ENCODE measurements around the gene KEAP1.
"Not testable (repeated sequence)": the region's sequence is repeated elsewhere in the genome, so short reads cannot be mapped to it uniquely, and the experiment has no call there.

Gene KEAP1

DNA sequence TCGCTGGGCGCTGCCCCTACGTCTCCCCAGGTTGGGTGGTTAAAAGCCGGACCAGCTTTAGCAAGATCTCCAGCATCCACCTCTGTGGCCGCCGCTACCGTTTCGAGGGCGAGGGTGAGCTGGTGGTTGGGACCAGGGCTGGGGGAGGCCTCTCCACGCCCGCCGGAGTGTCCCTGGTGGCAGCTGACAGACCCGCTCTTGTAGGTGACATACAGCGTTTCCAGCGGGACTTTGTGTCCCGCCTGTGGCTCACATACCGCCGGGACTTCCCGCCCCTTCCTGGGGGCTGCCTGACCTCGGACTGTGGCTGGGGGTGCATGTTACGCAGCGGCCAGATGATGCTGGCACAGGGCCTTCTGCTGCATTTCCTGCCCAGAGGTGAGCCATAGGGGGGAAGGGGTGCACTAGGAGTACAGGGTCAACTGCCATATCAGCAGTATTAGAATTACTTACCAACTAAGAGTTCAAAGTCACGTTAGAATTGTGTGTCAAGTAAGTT, 41.6 kb upstream of the KEAP1 start:
- peak overlapping the region; percentile 92 to 99 (median 96); a peak in 21 of 22 replicates for H3K27ac ChIP-seq
- peak overlapping the region; percentile 88 to 98 (median 96) for H3K4me2 ChIP-seq
- peaks cover 0 to 41% (median 27%) of the 10 kb centered on the region in 11 experiments; a peak in 16 of 22 replicates for H4K20me1 ChIP-seq
- TF ChIP-seq Cebpa-rat (IDR thresholded peaks at IDR 0.05), result no peak
- peak overlapping the region; percentile 95 to 99 (median 99) for H3K9ac ChIP-seq
- no peaks in the 10 kb centered on the region for H3K27me3 ChIP-seq
- peak overlapping the region; percentile 82 to 100 (median 97) for H3K4me3 ChIP-seq
- peaks cover 13 to 47% (median 37%) of the 10 kb centered on the region in 10 experiments for H3K4me1 ChIP-seq
- H3K36me3 ChIP-seq, result peaks cover 28 to 44% (median 41%) of the 10 kb centered on the region in 11 experiments
- no peaks in the 10 kb centered on the region for H3K9me3 ChIP-seq (replicated peaks in 1 of 11)

DNA sequence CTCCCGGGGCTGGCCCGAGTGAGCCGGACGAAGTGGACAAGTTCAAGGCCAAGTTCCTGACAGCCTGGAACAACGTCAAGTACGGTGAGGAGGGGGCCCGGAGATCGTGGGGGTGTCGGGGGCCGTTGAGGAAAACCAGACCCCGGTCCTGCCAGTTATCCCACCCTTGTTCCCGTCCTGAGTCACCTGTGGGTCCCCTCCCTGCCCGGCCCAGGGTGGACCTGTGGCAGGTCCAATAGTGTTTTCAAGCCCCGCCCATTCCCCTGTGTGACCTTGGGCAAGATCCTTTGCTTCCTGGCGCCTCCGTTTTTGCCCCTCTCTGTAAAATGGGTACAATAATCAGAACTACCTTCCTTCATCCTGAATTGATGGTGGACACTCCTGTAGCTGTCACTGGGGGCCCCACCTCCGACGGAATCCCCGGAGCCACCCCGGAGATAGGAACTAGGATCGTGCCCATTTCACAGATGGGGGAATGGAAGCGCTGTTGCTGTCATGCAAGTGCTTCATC, 41.1 kb upstream of the KEAP1 start:
- Histone ChIP-seq H3K9ac (peak overlapping the region; percentile 95 to 99 (median 99)), H3K4me1 (peaks cover 13 to 47% (median 38%) of the 10 kb centered on the region in 10 experiments), H3K27ac (peak overlapping the region; percentile 92 to 99 (median 96)), H3K9me3 (replicated peaks in 1 of 11) (no peaks in the 10 kb centered on the region), H3K4me2 (peak overlapping the region; percentile 88 to 98 (median 96)), H4K20me1 (peaks cover 0 to 36% (median 27%) of the 10 kb centered on the region in 11 experiments; a peak in 16 of 22 replicates), H3K4me3 (peak overlapping the region; percentile 82 to 100 (median 97)), H3K27me3 (no peaks in the 10 kb centered on the region), H3K36me3 (peaks cover 23 to 39% (median 36%) of the 10 kb centered on the region in 11 experiments)
- no peak for TF ChIP-seq Cebpa-rat (IDR thresholded peaks at IDR 0.05)

DNA sequence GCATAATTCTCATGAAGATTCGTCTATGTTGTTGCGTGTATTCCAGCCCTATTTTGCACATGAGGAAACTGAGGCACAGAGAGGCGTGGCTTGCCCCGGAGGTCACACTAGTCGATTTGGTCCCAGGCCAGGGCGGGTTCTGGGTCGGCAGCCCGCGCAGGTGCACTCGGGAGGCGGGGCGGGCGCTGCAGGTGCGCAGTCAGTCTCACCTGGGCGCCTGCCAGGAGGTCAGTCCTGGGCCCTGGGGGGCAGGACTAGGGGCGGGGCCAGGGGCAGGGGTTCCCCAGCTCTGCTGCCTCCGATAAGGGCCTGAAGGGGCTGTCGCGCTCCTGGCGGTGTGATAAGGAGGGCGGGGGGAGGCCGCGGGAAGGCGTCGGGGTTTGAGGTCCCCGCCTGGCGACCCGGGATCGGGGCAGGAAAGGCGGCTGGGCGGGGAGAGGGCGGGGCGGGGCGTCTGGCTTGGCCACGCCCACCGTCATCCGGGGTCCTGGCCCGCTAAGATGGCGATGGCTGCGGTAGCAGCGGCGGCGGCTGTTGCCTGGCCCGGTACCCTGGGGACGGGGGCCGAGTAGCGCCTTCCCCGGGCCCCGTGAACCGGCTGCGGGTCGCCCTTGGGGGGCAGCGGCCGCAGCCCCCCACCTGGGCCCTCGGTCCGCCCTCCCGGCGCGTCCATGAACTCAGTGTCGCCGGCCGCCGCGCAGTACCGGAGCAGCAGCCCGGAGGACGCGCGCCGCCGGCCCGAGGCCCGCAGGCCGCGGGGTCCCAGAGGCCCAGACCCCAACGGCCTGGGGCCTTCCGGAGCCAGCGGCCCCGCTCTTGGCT, 40.5 kb upstream of the KEAP1 start, which contains the start of gene ATG4D:
ATG4D (plus strand) TSS at position 485 of the 822 bp plus-strand sequence; CDS start at position 672, 187 bp downstream.
- H3K4me3 ChIP-seq, result peak within 1 kb of the TSS; percentile 82 to 100 (median 97)
- no peak for TF ChIP-seq Cebpa-rat (IDR thresholded peaks at IDR 0.05)

DNA sequence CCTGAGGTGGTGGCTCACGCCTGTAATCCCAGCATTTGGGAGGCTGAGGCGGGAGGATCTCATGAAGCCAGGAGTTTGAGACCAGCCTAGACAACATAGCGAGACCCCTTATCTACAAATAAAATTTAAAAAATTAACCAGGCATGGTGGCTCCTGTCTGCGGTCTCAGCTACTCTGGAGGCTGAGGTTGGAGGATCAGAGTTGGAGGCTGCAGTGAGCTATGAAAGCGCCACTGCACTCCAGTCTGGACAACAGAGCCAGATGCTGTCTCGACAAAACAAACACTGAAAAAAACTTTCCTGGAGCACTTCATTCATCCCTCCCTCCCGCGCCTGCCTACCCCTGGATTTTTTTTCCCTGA, 39.9 kb upstream of the KEAP1 start:
- Histone ChIP-seq H3K9me3 (replicated peaks in 1 of 11) (no peaks in the 10 kb centered on the region), H3K4me3 (peak overlapping the region; percentile 82 to 100 (median 97)), H3K9ac (peak overlapping the region in 10 of 11 experiments; percentile 95 to 99 (median 99); a peak in 17 of 22 replicates), H4K20me1 (peaks cover 0 to 33% (median 26%) of the 10 kb centered on the region in 11 experiments; a peak in 16 of 22 replicates), H3K27ac (peak overlapping the region in 6 of 11 experiments; percentile 49 to 99 (median 97); a peak in 8 of 22 replicates), H3K4me1 (peaks cover 13 to 55% (median 41%) of the 10 kb centered on the region in 10 experiments), H3K4me2 (peak overlapping the region; percentile 75 to 97 (median 89)), H3K27me3 (no peaks in the 10 kb centered on the region), H3K36me3 (peaks cover 10 to 27% (median 23%) of the 10 kb centered on the region in 11 experiments)
- TF ChIP-seq Cebpa-rat (IDR thresholded peaks at IDR 0.05), result no peak

More for the DNA sequence above, 40.5 kb upstream of the KEAP1 start, which contains the start of gene ATG4D:
- Histone ChIP-seq H4K20me1 (peaks cover 0 to 34% (median 27%) of the 10 kb centered on the region in 11 experiments; a peak in 16 of 22 replicates), H3K27ac (peak within 1 kb of the TSS; percentile 92 to 99 (median 96)), H3K4me1 (peaks cover 13 to 54% (median 40%) of the 10 kb centered on the region in 10 experiments), H3K4me2 (peak within 1 kb of the TSS; percentile 88 to 98 (median 96)), H3K9ac (peak within 1 kb of the TSS; percentile 95 to 99 (median 99)), H3K27me3 (no peaks in the 10 kb centered on the region), H3K9me3 (replicated peaks in 1 of 11) (no peaks in the 10 kb centered on the region), H3K36me3 (peaks cover 16 to 33% (median 29%) of the 10 kb centered on the region in 11 experiments)

DNA sequence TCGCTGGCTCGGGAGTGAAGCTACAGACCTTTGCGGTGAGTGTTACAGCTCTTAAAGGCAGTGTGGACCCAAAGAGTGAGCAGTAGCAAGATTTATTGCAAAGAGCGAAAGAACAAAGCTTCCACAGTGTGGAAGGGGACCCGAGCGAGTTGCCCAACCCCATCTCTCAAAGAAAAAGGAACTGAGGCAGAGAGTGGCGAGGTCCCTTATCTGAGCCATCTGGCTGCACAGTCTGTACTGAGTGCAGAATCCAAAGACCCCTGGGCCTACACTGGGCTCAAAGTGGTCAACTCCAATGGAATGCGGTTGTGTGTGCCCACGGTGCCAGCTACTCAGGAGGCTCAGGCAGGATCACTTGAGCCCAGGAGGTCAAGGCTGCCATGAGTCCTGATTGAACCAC, 35.9 kb upstream of the KEAP1 start:
- H3K9ac ChIP-seq; H4K20me1 ChIP-seq; H3K36me3 ChIP-seq; H3K27ac ChIP-seq; H3K27me3 ChIP-seq; H3K4me3 ChIP-seq; H3K9me3 ChIP-seq (replicated peaks in 1 of 11): not testable (repeated sequence)
- H3K4me2 ChIP-seq, result peak overlapping the region in 4 of 11 experiments; percentile 15 to 48 (median 34); a peak in 8 of 22 replicates
- H3K4me1 ChIP-seq, result peaks cover 0 to 37% (median 27%) of the 10 kb centered on the region in 10 experiments; a peak in 18 of 20 replicates

DNA sequence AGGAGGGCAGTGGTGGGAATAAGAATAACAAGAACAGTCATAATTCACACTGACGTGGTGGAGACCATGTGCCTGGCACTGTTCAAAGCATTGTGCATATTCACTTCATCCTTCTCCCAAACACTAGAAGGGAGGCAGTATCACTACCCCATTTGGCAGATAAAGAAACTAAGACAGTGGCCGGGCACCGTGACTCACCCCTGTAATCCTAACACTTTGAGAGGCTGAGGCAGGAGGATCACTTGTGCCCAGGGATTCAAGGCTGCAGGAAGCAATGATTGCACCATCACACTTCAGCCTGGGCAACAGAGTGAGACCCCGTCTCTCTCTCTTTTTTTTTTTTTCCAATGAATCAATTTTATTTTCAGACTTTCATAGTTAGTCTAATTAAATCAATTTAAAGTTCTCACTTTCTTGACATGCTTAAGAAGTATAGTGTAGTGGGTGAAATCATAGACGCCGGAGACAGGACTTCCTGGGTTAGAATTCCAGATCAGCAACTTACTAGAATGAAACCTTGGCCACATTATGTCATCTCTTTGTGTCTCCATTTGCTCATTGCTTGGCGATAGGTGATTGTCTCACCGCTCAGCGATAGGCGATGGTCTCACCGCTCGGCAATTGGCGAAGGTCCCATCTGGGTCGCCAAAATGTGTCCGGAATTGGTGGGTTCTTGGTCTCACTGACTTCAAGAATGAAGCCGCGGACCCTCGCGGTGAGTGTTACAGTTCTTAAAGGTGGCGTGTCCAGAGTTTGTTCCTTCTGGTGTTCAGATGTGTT, 35.2 kb upstream of the KEAP1 start:
- H3K9ac ChIP-seq, result no peak overlapping the region
- H4K20me1 ChIP-seq, result no peaks in the 10 kb centered on the region
- H3K36me3 ChIP-seq, result no peaks in the 10 kb centered on the region
- no peak for TF ChIP-seq Cebpa-rat (IDR thresholded peaks at IDR 0.05)
- no peaks in the 10 kb centered on the region for H3K27me3 ChIP-seq
- H3K27ac ChIP-seq, result no peak overlapping the region
- no peaks in the 10 kb centered on the region for H3K9me3 ChIP-seq (replicated peaks in 1 of 11)
- H3K4me1 ChIP-seq, result peaks cover 0 to 36% (median 26%) of the 10 kb centered on the region in 10 experiments; a peak in 18 of 20 replicates
- peak overlapping the region in 2 of 11 experiments; percentile 16 to 48; a peak in 5 of 22 replicates for H3K4me2 ChIP-seq
- no peak overlapping the region for H3K4me3 ChIP-seq

DNA sequence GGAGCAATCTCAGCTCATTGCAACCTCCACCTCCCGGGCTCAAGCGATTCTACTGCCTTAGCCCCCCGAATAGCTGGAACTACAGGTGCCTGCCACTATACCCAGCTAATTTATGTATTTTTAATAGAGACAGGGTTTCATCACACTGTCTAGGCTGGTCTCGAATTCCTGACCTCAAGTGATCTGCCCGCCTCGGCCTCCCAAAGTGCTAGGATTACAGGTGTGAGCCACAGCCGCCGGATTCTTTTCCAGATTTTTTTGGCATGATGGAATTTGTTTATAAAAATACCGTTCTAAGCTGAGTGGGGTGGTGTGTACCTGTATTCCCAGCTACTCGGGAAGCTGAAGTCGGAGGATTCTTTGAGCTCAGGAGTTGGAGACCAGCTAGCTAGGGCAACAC, 34.5 kb upstream of the KEAP1 start:
- no peak overlapping the region for H3K9ac ChIP-seq
- H3K27me3 ChIP-seq, result no peaks in the 10 kb centered on the region
- H3K4me3 ChIP-seq, result no peak overlapping the region
- H3K9me3 ChIP-seq (replicated peaks in 1 of 11), result peaks cover 0 to 1% (median 0%) of the 10 kb centered on the region in 11 experiments; a peak in 4 of 22 replicates
- H3K4me1 ChIP-seq, result peaks cover 0 to 29% (median 19%) of the 10 kb centered on the region in 10 experiments; a peak in 17 of 20 replicates
- no peak overlapping the region for H3K4me2 ChIP-seq
- no peaks in the 10 kb centered on the region for H3K36me3 ChIP-seq
- H3K27ac ChIP-seq, result no peak overlapping the region
- H4K20me1 ChIP-seq, result no peaks in the 10 kb centered on the region
- TF ChIP-seq Cebpa-rat (IDR thresholded peaks at IDR 0.05), result no peak

DNA sequence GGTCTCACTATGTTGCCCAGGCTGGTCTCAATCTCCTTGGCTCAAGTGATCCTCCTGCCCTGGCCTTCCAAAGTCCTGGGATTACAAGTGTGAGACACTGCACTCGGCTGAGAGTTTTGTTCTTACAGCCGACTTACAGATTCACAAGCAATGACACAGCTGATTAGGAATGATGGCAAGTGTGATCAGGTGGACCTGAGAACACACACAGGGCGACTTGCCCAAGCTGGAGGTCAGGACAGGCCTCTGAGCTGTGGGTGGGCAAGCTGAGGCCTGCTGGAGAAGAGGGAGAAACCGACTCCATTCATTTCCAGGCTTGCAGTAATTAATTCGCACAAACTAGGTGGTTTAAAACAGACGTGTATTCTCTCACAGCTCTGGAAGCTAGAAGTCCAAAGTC, 32.5 kb upstream of the KEAP1 start:
- Histone ChIP-seq H3K9ac (no peak overlapping the region), H3K27me3 (no peaks in the 10 kb centered on the region), H4K20me1 (no peaks in the 10 kb centered on the region), H3K27ac (no peak overlapping the region), H3K9me3 (replicated peaks in 1 of 11) (peaks cover 0 to 5% (median 0%) of the 10 kb centered on the region in 11 experiments; a peak in 4 of 22 replicates), H3K4me1 (peaks cover 0 to 18% (median 11%) of the 10 kb centered on the region in 10 experiments; a peak in 12 of 20 replicates), H3K36me3 (no peaks in the 10 kb centered on the region), H3K4me2 (no peak overlapping the region), H3K4me3 (no peak overlapping the region)
- no peak for TF ChIP-seq Cebpa-rat (IDR thresholded peaks at IDR 0.05)

All from BLaER1 treated with 17β-estradiol and CSF1 and Interleukin-3, amounts not matched to agents 10 nM and 100 nM (cell line).